Activated CD4-positive, alpha-beta T cell treated with anti-CD3 and anti-CD28 coated beads, Interleukin-2, amount 50 U/mL, for 48 hours (primary cell): ENCODE data around the gene SLC4A9.
A peak's percentile ranks its signal among the peaks of the same experiment; 100 is the strongest.
"Not testable (repeated sequence)": the region's sequence is repeated elsewhere in the genome, so short reads cannot be mapped to it uniquely, and the experiment has no call there.

Source experiments
- DNase-seq, 2 experiments: peaks; one replicate each; pipeline ENCODE4 v3.0.0-alpha.2; 2020

SLC4A9 gene

DNA sequence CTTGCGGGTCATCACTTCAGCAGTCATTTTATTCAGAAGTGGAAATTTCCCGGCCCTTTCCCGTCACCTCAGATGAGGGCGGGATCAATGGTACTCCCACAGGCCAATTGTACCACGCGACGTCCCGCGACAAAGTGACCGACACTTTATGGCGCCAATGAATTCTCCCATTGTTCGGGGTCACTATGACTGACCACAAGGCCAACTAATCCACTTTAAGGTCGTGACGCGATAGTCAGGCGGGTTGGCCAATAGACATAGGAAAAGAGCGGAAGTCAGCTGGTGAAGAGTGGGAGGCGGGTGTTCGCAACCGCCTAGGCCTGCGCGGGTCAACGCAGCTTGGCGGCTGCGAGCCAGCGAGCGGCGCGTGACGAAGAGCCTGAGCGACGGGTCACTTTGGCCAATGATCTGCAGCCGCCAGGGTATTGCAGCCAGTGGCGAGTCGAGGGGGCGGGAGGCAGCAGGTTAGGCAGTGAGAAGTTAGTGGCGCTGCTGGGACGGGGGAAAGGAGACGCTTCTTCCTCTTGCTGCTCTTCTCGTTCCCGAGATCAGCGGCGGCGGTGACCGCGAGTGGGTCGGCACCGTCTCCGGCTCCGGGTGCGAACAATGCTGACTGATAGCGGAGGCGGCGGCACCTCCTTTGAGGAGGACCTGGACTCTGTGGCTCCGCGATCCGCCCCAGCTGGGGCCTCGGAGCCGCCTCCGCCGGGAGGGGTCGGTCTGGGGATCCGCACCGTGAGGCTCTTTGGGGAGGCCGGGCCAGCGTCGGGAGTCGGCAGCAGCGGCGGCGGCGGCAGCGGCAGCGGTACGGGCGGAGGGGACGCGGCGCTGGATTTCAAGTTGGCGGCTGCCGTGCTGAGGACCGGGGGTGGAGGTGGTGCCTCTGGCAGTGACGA, 41.6 kb downstream of the SLC4A9 start, which contains the start of gene ANKHD1:
ANKHD1 (plus strand) TSS at position 472 of the 896 bp plus-strand sequence; CDS start at position 607, 135 bp downstream.
- DNase-seq: peak; percentile 93 to 95

DNA sequence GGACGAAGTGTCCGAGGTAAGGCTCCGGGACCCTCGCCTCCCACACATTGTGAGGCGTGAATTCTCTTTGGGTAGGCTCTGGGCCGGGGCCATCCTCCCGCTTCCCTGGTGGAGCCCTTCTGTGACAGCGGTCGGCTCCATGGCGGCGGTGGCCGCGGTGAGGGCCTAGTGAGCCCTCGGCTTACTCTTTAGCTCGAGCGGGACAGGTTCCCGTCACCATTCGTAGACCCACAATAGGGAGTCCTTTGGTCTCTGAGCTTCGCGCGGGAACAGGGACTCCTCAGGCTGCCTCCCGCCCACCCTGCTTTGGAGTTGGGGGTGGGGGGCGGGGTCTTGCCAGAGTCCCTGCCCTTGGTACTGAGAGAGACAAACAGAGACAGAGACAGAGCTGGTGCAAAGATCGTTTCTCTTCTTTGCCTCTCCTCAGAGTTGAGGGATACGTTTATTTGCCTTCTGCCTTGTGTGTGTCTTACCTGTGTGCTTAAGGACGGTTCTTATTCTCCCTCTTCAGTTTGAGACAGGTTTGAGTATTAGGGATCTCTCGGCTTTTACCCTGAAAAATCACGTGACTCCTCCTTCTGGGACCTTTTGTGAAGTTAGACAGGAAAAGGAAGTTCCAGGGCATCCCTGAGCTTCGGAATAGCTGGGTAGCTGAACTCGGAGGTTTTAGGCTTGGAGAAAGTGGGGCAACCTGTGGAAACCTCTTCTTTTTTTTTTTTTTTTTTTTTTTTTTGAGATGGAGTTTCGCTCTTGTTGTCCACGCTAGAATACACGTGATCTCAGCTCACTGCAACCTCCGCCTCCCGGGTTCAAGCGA, 42.5 kb downstream of the SLC4A9 start:
- peak; percentile 49 to 63 for DNase-seq

DNA sequence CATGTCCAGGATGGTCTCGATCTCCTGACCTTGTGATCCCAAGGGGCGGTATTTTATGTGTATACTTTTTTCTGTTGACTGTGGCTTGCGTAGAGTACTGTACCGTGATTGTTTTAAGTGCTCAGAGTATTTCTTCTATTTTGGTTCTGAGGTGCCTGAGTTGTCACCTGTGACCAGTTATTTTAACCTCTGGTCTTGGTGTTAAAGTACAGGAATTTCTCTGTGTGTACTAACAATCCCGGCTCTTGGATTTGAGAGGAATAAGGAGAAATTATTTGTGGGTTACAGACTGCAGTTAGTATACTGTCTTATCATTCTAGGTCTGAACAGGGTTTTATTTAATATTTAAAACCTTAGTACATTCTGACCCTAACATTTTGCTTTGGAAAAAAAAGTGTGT, 43.6 kb downstream of the SLC4A9 start:
- DNase-seq: no peak

DNA sequence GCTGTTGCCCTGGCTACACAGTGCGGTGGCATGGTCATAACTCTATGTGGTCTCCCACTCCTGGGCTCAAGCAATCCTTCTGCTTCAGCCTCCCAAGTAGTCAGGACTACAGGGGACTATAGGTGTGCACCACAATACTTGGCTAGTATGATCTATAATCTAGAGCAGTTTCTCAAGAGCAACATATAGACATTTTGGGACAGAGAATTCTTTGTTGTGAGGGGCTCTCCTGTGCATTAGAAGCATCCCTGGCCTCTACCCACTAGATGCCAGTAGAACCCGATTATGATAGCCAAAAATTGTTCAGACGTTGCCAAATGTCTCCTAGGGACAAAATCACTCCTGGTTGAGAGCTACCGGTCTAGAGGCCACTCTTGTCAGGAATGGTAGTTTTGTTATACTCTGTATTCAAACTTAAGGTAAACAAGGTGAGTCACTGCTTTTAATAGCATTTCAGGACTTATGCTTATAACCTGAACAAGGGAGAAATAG, 48.8 kb downstream of the SLC4A9 start:
- DNase-seq: no peak

DNA sequence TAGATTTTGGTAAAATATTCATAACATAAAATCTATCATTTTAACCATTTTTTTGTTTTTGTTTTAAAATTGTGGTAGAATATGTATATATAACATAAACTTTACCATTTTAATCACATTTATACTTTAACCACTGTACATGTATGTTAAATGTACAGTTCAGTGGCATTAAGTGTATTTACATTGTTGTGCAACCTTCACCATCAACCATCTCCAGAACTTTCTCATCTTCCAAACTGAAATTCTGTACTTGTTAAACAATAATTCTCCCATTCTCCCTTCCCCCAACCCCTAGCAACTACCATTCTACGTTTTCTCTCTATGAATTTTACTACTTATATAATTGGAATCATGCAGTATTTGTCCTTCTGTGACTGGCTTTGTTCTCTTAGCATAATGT, 53.2 kb downstream of the SLC4A9 start:
- no peak for DNase-seq

DNA sequence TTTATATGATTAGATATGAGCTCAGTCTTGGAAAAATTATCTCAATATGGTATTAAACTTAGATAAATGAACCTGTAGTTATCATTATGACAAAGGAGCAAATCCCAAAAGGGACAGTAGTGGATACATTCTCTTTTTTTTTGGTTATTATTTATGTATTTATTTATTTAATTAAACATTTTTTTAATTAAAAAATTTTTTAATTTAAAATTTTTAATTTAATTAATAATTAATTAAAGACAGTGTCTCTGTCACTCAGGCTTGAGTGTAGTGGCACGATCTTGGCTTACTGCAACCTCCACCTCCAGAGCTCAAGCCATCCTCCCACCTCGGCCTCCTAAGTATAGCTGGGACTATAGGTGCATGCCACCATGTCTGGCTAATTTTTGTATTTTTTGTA, 57.2 kb downstream of the SLC4A9 start:
- DNase-seq: no peak

DNA sequence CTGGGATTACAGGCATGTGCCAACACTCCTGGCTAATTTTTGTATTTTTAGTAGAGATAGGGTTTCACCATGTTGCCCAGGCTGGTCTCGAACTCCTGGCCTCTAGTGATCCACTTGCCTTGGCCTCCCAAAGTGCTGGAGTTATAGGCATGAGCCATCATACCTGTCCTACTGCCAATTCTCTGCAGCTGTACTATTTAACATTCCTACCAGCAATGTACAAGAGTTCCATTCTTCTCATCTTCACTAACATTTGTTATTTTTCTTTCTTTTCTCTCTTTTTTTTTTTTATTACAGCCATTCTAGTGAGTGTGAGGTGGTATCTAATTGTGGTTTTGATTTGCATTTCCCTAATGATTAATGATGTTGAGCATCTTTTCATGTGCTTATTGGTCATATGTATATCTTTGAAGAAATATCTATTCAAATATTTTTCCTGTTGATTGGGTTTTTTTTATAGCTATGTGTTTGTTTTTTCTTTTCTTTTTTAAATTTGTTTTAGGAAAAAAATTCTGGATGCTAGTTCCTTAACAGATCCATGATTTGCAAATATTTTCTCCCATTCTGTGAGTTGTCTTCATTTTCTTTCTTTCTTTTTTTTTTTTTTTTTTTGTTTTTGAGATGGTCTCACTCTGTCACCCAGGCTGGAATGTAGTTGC, 59.0 kb downstream of the SLC4A9 start:
- DNase-seq: no peak

DNA sequence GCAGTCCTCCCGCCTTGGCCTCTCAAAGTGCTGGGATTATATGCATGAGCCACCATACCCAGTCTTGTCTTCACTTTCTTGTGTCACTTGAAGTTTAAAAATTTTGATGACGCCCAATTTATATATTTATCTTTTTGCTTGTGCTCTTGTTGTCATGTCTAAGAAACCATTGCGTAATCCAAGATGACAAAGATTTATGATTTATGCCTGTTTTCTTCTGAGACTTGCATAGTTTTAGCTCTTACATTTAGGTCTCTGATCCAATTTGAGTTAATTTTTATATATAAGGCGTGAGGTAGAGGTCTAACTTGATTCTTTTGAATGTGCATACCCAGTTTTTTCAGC, 60.2 kb downstream of the SLC4A9 start:
- no peak for DNase-seq

DNA sequence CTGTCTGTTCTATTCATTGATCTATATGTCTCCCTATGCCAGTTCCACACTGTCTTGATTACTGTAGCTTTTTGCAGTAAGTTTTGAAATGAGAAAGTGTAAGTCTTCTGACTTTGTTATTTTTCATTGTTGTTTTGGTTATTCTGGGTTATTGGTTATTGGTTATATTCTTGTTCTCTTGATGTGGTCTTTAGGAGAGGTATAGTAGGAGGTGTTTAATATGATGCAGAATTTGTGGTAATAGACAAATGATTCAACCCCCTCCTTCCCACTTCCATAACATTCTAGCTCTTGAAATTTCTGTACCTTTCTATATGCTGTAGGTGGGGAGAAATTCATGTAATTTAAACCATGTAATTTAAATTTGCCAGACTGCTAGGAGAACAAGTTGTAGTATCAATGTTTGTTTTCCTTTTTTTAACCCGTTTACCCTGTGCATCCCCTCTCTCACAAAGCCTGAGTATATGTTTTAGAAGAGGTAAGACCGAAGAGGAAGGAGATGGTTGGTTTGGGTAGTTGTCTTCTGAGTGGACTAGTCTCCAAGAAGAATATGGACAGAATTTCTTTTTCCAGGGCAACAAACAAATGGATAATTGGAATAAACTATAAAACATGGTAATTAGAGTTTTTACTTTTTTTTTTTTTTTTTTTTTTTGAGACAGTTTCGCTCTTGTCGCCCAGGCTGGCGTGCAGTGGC, 60.8 kb downstream of the SLC4A9 start:
- no peak for DNase-seq

DNA sequence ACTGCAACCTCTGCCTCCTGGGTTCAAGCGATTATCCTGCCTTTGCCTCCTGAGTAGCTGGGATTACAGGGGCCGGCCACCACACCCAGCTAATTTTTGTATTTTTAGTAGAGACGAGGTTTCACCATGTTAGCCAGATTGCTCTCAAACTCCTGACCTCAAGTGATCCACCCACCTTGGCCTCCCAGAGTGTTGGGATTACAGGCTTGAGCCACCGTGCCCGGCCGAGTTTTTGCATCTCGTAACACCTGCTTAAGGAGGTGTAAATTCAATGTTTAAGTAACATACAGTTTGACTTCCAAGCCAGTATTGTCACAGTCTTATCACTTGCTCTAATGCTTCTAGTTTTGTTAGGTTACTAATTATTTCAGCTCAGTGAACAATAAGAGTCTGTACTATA, 61.4 kb downstream of the SLC4A9 start:
- not testable (repeated sequence) for DNase-seq

DNA sequence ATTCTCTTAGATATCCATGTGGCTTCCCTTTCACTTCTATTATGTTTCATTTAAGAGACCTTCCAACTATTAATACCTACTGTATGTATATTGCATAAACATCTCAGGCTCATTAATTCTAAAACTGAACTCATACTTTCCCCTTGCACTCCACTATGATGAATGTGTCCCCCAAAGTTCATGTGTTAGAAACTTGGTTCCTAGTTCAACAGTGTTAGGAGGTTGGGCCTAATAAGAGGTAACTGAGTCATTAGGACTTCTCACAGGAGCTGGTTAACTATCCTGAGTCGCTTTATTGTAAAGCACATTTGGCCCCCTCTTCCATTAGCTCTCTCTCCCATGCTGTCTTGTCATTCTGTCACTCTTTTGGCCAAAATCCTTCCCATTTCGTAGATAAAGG, 63.6 kb downstream of the SLC4A9 start:
- no peak for DNase-seq

DNA sequence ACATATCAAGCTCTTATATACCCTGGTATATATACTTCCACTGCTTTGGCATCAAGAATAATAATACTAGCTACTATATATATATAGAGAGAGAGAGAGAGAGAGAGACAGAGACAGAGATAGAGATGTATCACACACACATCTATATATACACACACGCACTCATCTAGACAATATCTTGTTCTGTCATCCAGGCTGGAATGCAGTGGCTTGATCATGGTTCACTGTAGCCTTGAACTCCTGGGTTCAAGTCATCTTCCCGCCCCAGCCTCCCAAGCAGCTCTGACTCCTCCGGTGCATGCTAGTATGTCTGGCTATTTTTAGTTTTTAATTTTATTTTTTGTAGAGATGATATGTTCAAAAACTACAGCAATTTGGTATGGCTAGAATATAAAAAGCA, 64.1 kb downstream of the SLC4A9 start:
- DNase-seq: no peak
